SW480 (cell line): Measurements from ENCODE around the gene SAPCD1.
"Not testable (repeated sequence)": the region's sequence is repeated elsewhere in the genome, so short reads cannot be mapped to it uniquely, and the experiment has no call there.

Source experiments
- DNase-seq: peaks from one replicate; pipeline ENCODE4 v3.0.0-alpha.2; 2016; ENCODE audit warnings: low spot score

Gene SAPCD1

GRCh38 chr6:31778193-31778592 is 15.7 kb downstream of the SAPCD1 start:
- DNase-seq: no peak

- DNase-seq: no peak
These were observed 16.8 kb downstream of the SAPCD1 start for GRCh38 chr6:31778999-31779885.

- no peak for DNase-seq
These were observed 17.5 kb downstream of the SAPCD1 start for GRCh38 chr6:31779908-31780307.

- no peak for DNase-seq
These were observed 18.2 kb downstream of the SAPCD1 start for GRCh38 chr6:31780507-31781243.

GRCh38 chr6:31781244-31782125 is 19.0 kb downstream of the SAPCD1 start:
- no peak for DNase-seq

- no peak for DNase-seq
These were observed 19.8 kb downstream of the SAPCD1 start for GRCh38 chr6:31782126-31782855.

- no peak for DNase-seq
These were observed 21.9 kb downstream of the SAPCD1 start for GRCh38 chr6:31784098-31784925.

- DNase-seq: no peak
These were observed 23.0 kb downstream of the SAPCD1 start for GRCh38 chr6:31785475-31785874.

GRCh38 chr6:31791324-31792089 is 29.1 kb downstream of the SAPCD1 start:
- peak; percentile 50 for DNase-seq

GRCh38 chr6:31792090-31792374 is 29.6 kb downstream of the SAPCD1 start:
- no peak for DNase-seq

GRCh38 chr6:31792761-31793171 is 30.3 kb downstream of the SAPCD1 start:
- no peak for DNase-seq

- DNase-seq: not testable (repeated sequence)
These were observed 31.4 kb downstream of the SAPCD1 start for GRCh38 chr6:31793927-31794245.

GRCh38 chr6:31794294-31794865 is 31.9 kb downstream of the SAPCD1 start:
- DNase-seq: peak; percentile 36

GRCh38 chr6:31794866-31795615 is 32.6 kb downstream of the SAPCD1 start:
- DNase-seq: no peak

GRCh38 chr6:31795616-31796298 is 33.3 kb downstream of the SAPCD1 start, which contains the start of gene VARS1:
TSS of gene VARS1 (minus strand) at chr6:31795752. CDS start at chr6:31795217, 535 bp downstream.
- peak; percentile 88 for DNase-seq

GRCh38 chr6:31796993-31797385 is 34.5 kb downstream of the SAPCD1 start:
- no peak for DNase-seq

GRCh38 chr6:31797588-31797987 is 35.1 kb downstream of the SAPCD1 start:
- no peak for DNase-seq

GRCh38 chr6:31799781-31800180 is 37.3 kb downstream of the SAPCD1 start:
- DNase-seq: no peak
